WTC11 (cell line): Measurements from ENCODE around the gene STRIP1. TPM values are rescaled to one million over a fixed set of nuclear protein-coding genes. Genes with fewer than 3 reads are reported as not detected.

ENCODE experiments used
- ATAC-seq: fragments of 200-7000 bp; cut with Tn5 transposase; 2 replicates; pipeline ENCODE4 v1.10.0; 2021; ENCODE audit warnings: mild to moderate bottlenecking, moderate library complexity
- CTCF ChIA-PET: fragments of 300-600 bp; sonication (Branson Sonifier 250); formaldehyde crosslinking; loops from one replicate; lab custom pipeline; 2021; ENCODE audit warnings: antibody characterized with exemption; lab: Charles Lee
- POLR2A ChIA-PET: fragments of 350-600 bp; sonication (Branson Sonifier 250); formaldehyde crosslinking; loops from one replicate; lab custom pipeline; 2021; ENCODE audit warnings: antibody characterized with exemption; lab: Charles Lee
- DNase-seq: peaks from one replicate; pipeline ENCODE4 v3.0.0; 2021; ENCODE audit warnings: low spot score
- H3K27ac Mint-ChIP-seq: 2 replicates; pipeline ENCODE4 v1.8.0; 2021; ENCODE audit warnings: mixed read lengths
- H3K27me3 Mint-ChIP-seq: 2 replicates; pipeline ENCODE4 v1.8.0; 2021; ENCODE audit warnings: low read depth, mild to moderate bottlenecking, moderate library complexity, mixed read lengths
- H3K36me3 Mint-ChIP-seq: 2 replicates; pipeline ENCODE4 v1.8.0; 2021; ENCODE audit warnings: mixed read lengths
- H3K4me1 Mint-ChIP-seq: 2 replicates; pipeline ENCODE4 v1.8.0; 2022; ENCODE audit warnings: mixed read lengths
- H3K4me3 Mint-ChIP-seq: 2 replicates; pipeline ENCODE4 v1.8.0; 2021; ENCODE audit warnings: mild to moderate bottlenecking, moderate library complexity, mixed read lengths
- H3K9me3 Mint-ChIP-seq: 2 replicates; pipeline ENCODE4 v1.8.0; 2021; ENCODE audit warnings: mixed read lengths
- ESRRA ChIP-seq: sonication (generic); formaldehyde crosslinking; IDR thresholded peaks from 2 replicates; pipeline ENCODE4 v1.8.1; 2022; ENCODE audit warnings: mild to moderate bottlenecking, missing genetic modification reagents, borderline replicate concordance
- GTF2I ChIP-seq: fragments of 250-450 bp; sonication (Bioruptor Pico); conservative IDR thresholded peaks from 2 replicates; pipeline ENCODE4 v1.4.0; 2021; ENCODE audit warnings: mild to moderate bottlenecking
- HMGA2 ChIP-seq: fragments of 250-450 bp; sonication (Bioruptor Pico); IDR thresholded peaks from 2 replicates; pipeline ENCODE4 v1.4.0; 2021; ENCODE audit warnings: mild to moderate bottlenecking, moderate library complexity
- HMGXB4 ChIP-seq: sonication (generic); formaldehyde crosslinking; IDR thresholded peaks from 2 replicates; pipeline ENCODE4 v1.8.1; 2023; ENCODE audit warnings: mild to moderate bottlenecking, moderate library complexity, missing genetic modification reagents
- IRF2 ChIP-seq: sonication (generic); formaldehyde crosslinking; IDR thresholded peaks from 2 replicates; pipeline ENCODE4 v1.8.0; 2022; ENCODE audit warnings: low read depth, missing genetic modification reagents, borderline replicate concordance
- NFE2L1 ChIP-seq: sonication (generic); formaldehyde crosslinking; IDR thresholded peaks from 2 replicates; pipeline ENCODE4 v1.8.1; 2023; ENCODE audit warnings: missing genetic modification reagents
- NR2C2 ChIP-seq: sonication (generic); formaldehyde crosslinking; IDR thresholded peaks from 2 replicates; pipeline ENCODE4 v1.8.0; 2022; ENCODE audit warnings: mild to moderate bottlenecking, missing genetic modification reagents
- OVOL2 ChIP-seq: fragments of 250-450 bp; sonication (Bioruptor Pico); IDR thresholded peaks from 2 replicates; pipeline ENCODE4 v1.9.0; 2021; ENCODE audit warnings: mild to moderate bottlenecking, borderline replicate concordance
- RORB ChIP-seq: fragments of 250-450 bp; sonication (Bioruptor Pico); IDR thresholded peaks from 2 replicates; pipeline ENCODE4 v1.9.0; 2021; ENCODE audit warnings: mild to moderate bottlenecking
- STAT6 ChIP-seq: sonication (generic); formaldehyde crosslinking; conservative IDR thresholded peaks from 2 replicates; pipeline ENCODE4 v1.8.1; 2023; ENCODE audit warnings: mild to moderate bottlenecking, low read depth, missing genetic modification reagents, moderate library complexity
- TEAD4 ChIP-seq: sonication (generic); formaldehyde crosslinking; IDR thresholded peaks from 2 replicates; pipeline ENCODE4 v1.8.0; 2022; ENCODE audit warnings: mild to moderate bottlenecking, missing genetic modification reagents
- ZNF263 ChIP-seq: sonication (generic); formaldehyde crosslinking; IDR thresholded peaks from 2 replicates; pipeline ENCODE4 v1.8.1; 2022; ENCODE audit warnings: low read depth, mild to moderate bottlenecking, moderate library complexity, missing genetic modification reagents
- ZNF423 ChIP-seq: fragments of 250-450 bp; sonication (Bioruptor Pico); IDR thresholded peaks from 2 replicates; pipeline ENCODE4 v2.1.2; 2022; ENCODE audit warnings: mild to moderate bottlenecking, moderate library complexity
- ZNF532 ChIP-seq: fragments of 250-450 bp; sonication (Bioruptor Pico); IDR thresholded peaks from 2 replicates; pipeline ENCODE4 v1.9.0; 2021; ENCODE audit warnings: mild to moderate bottlenecking, borderline replicate concordance
- total RNA-seq: library from RNA; stranded (reverse); gene quantifications from 3 replicates; pipeline ENCODE4 v1.2.3, GENCODE V29; 2021
- TF ChIP-seq, protein P1 (sequence below): sonication (generic); formaldehyde crosslinking; IDR thresholded peaks from 2 replicates; pipeline ENCODE4 v1.8.1; 2022; ENCODE audit warnings: low read depth, mild to moderate bottlenecking, moderate library complexity, missing genetic modification reagents, borderline replicate concordance

Gene STRIP1
- total RNA-seq, 1 experiment from 2014 or later = 42.8 TPM

DNA sequence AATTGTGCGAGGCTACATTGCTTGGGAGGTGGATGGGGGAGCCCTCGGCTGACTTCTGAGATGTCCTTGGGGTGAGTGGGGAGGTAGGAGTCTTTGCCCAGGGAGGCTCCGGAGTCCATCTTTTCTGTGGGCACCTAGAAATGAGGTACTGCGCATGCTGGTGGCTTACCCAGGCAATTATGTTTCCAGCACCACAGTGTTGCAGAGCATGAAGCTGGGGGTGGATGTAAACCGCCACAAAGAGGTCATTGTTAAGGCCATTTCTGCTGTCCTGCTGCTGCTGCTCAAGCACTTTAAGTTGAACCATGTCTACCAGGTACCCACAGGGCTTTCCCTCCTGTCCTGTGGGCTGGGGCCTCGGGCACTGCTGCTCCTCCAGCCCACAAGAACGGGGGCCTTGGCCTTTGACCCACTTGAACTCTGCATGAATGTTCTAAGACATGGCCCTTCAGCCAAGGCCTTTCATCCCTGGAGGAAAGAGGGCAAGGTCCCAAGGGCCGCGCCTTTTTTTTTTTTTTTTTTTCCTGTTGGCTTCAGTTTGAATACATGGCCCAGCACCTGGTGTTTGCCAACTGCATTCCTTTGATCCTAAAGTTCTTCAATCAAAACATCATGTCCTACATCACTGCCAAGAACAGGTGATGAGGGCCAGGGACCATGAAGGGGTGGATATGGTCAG lies 14.6 kb downstream of the STRIP1 start (continued):
- TF ChIP-seq ZNF532 (no peak), ESRRA (CRISPR knock-in tag) (no peak), ZNF263 (CRISPR knock-in tag) (no peak)
- TF ChIP-seq, protein P1, sequence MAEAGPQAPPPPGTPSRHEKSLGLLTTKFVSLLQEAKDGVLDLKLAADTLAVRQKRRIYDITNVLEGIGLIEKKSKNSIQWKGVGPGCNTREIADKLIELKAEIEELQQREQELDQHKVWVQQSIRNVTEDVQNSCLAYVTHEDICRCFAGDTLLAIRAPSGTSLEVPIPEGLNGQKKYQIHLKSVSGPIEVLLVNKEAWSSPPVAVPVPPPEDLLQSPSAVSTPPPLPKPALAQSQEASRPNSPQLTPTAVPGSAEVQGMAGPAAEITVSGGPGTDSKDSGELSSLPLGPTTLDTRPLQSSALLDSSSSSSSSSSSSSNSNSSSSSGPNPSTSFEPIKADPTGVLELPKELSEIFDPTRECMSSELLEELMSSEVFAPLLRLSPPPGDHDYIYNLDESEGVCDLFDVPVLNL = no peak

DNA sequence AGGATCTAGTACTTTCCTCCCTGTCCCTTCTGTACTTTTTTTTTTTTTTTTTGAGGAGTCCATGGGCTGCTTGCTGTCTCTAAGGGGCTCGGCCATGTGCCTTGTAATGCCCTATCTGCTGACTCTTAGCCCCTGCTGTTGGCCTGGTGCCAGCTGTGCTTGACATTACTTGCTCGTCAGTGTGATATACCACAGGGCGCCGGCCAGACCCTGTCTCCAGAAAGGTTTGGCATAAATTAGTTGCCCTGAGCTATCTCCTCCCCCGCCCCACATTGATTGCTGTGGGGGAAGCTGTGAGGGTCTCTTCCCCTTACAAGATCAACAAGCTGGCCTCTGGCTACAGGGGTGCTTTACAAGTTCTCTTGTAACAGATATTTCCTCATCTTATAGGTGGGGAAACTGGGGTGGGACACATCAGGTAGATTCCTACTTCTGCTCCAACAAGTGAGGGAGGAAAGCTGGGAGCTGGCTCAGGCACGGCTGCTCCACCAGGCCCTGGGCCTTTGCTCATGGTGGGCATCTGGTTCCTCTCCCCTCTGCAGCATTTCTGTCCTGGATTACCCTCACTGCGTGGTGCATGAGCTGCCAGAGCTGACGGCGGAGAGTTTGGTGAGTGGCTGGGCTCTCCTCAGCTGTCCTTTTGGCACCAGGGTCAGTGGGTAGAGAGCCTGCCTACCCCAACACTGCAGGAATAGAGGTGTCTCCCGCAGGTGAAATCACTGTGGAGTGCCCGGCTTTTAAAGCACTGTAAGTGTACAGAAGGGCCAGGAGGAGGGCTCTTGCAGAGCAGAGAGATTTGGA lies 15.6 kb downstream of the STRIP1 start:
- no peak for DNase-seq
- CTCF ChIA-PET = interaction anchor here (1.3 to 3.6 kb wide), 4 partner anchors 11 to 20 kb away, joined by 3 to 31 read pairs (median 6); partner anchors contain the start of gene STRIP1
- no peaks in the 10 kb centered on the region for H3K4me1 Mint-ChIP-seq
- no peak overlapping the region for H3K27ac Mint-ChIP-seq
- no peaks in the 10 kb centered on the region for H3K27me3 Mint-ChIP-seq
- POLR2A ChIA-PET = interaction anchor here (0.9 kb wide), 1 partner anchor 15 kb away, joined by 4 read pairs; no protein-coding TSS in a partner anchor
- ATAC-seq = no peak
- H3K9me3 Mint-ChIP-seq = no peaks in the 10 kb centered on the region
- H3K4me3 Mint-ChIP-seq = no peak overlapping the region
- TF ChIP-seq OVOL2 = no peak
- no peak for TF ChIP-seq NFE2L1 (CRISPR knock-in tag)
- TF ChIP-seq RORB = no peak
- TF ChIP-seq HMGA2 (CRISPR knock-in tag) = no peak
- no peak for TF ChIP-seq IRF2
- no peak for TF ChIP-seq GTF2I (CRISPR knock-in tag)
- no peak for TF ChIP-seq HMGXB4 (CRISPR knock-in tag)
- no peak for TF ChIP-seq STAT6 (CRISPR knock-in tag)
- TF ChIP-seq ZNF423 (CRISPR knock-in tag) = no peak
- TF ChIP-seq TEAD4 = no peak
- no peak for TF ChIP-seq NR2C2
- peaks cover 75% of the 10 kb centered on the region for H3K36me3 Mint-ChIP-seq
